NK-92 (cell line): ENCODE data around the gene MIS18BP1.
A peak's percentile ranks its signal among the peaks of the same experiment; 100 is the strongest.
"Not testable (repeated sequence)": the region's sequence is repeated elsewhere in the genome, so short reads cannot be mapped to it uniquely, and the experiment has no call there.

Experiments used
- DNase-seq: peaks from one replicate; lab custom pipeline; 2025; ENCODE audit not compliant: unreplicated experiment; lab: John Stamatoyannopoulos, UW

MIS18BP1 gene

DNA sequence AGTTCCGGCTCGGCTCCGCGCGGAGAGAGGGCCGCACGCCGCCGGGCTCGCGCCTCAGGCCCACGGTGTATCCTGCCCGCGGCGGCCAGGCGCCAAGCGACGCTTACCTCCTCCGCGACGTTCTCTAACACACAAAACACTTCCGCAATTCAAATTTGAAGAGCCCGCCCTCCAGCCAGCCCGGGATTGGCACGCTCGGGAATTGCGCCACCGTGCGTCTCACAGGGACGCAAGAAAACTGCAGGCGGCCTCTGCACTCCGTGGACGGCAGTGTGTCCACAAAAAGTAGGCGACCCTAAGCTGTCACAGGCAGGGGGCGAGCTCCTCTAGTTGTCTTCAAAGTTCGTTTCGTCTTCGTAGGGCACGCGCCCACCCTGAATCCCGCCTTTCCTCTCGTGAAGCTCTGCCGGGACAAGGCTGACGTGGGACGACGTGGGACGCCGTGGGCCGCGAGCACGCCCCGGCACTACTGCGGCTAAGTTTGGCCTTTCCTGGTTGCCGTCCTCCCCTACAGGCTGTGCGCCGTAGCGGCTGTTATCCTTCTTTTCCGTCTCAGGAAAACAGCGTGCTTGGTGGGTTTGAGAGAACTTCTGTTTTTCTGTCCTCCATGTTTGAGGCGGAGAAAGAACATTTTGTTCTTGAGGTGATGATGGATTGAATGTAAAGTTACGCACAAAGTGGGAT lies at the start of gene MIS18BP1:
Gene MIS18BP1, minus strand, starts transcription at position 133 of the 684 bp plus-strand sequence. CDS start 5,916 bp downstream, outside the sequence.
- peak; percentile 52 for DNase-seq

DNA sequence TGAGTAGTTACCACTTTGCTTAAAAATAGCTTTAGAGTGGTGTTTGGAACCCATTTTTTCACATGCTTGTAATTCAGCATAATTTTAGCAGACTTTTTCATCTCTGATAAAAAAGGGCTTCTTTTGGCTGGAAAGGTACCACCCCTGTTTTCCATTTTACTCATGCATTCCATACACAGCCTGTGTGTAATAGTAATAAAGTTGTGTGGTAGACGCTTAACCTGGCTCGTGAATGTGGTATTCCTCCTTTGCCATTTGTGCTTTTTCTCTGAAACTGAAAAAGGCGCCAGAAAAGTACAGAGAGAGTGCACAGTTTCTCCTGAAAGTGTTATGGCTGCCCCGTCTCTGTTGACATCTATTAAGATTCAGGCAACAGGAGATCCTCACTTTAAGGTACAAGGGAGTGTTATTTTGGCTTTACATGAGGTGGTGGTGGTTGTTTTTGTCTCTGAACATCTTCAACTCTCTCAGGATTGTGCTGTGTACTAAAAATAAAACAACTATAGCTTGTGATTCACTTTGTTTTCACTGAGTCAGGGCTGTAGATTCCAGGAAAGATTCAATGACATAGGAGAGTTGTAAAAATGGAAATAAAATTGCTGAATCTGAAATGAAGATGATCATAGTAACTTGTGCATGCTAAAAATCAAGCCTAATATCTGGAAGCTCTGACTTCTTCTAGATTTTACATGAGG lies 45.6 kb upstream of the MIS18BP1 start:
- DNase-seq, result no peak

DNA sequence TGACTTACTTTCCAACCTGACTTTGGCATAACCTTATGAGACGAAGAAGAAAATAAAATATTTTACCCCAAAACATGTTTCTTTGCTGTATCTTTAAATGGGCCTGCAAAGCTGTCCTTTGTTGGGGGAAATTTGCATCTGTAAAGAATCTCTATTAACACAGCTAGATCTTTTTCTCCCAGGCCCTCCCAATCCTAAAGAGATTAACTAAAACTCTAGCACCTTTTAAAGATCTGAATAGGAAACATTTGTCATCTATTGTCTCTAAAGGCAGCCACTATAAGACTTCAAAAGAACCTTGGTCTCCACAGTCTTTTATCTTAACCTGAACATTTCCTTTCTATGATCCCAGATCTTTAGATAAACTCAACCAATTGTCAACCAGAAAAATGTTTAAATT lies 41.8 kb upstream of the MIS18BP1 start:
- DNase-seq, result not testable (repeated sequence)

DNA sequence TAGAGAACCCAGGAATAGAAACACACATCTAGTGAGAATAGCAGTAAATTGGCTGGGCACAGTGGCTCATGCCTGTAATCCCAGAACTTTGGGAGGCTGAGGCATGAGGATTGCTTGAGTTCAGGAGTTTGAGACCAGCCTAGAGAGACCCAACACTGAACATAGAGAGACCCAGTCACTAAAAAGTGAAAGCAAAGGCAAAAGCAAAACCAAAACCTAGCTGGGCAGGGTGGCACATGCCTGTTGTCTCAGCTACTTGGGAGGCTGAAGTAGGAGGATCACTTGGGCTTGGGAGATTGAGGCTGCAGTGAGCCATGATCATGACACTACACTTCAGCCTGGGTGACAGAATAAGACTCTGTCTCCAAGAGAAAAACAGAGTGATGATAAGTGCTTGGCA lies 37.5 kb upstream of the MIS18BP1 start:
- DNase-seq, result no peak

DNA sequence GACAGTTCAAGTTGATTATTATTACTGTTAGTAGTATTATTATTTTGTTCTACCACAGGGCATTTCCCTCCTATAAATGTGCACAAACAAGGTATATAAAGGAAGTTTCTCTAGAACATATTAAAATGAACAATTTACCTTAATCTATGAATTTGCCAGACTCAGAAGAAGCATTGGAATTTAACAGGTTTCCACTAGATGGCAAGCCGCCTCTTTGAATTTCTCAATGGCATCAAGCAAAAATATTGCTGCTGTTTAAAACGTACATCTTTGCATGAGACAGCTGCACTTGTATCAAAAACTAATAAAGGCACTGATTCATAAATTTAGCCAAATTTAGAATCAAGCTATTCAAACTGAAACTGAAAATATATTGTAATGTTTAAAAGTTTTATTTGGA lies 34.6 kb upstream of the MIS18BP1 start:
- DNase-seq, result no peak

DNA sequence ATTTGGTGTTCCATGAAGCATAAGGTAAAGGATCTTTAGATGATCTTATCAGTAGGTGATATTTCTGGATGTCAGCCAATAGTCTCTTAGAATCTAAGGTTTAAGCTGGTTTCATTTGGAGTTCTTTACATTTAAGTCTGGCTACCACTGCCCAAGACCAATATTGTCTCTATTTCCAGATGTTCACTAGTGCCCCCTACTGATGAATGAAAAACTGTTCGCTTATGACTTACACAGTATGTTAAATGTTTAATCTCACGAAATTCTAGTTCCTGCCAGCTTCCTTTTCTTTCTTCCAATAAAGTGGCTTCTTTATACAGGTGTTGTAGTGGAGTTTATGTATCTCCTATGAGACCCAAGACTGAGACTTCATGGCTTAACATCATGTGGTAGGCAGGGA lies 31.8 kb upstream of the MIS18BP1 start:
- no peak for DNase-seq

DNA sequence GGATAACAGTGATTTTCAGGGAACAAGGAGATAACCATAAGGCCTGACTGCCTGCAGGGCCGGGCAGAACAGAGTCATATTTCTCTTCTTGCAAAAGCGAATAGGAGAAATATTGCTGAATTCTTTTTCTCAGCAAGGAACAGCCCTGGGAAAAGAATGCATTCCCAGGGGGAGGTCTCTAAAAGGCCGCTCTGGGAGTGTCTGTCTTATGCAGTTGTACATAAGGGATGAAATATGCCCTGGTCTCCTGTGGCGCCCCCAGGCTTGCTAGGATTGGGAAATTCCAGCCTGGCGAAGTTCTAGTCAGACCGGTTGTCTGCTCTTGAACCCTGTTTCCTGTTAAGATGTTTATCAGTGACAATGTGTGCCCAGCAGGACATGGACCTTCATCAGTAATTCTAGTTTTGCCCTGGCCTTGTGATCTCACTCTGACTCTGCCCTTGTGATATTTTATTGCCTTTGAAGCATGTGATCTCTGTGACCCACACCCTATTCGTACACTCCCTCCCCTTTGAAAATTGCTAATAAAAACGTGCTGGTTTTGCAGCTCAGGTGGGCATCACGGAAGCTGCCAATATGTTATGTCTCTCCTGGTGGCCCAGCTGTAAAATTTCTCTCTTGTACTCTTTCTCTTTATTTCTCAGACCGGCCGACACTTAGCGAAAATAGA lies 28.9 kb upstream of the MIS18BP1 start:
- DNase-seq, result not testable (repeated sequence)

DNA sequence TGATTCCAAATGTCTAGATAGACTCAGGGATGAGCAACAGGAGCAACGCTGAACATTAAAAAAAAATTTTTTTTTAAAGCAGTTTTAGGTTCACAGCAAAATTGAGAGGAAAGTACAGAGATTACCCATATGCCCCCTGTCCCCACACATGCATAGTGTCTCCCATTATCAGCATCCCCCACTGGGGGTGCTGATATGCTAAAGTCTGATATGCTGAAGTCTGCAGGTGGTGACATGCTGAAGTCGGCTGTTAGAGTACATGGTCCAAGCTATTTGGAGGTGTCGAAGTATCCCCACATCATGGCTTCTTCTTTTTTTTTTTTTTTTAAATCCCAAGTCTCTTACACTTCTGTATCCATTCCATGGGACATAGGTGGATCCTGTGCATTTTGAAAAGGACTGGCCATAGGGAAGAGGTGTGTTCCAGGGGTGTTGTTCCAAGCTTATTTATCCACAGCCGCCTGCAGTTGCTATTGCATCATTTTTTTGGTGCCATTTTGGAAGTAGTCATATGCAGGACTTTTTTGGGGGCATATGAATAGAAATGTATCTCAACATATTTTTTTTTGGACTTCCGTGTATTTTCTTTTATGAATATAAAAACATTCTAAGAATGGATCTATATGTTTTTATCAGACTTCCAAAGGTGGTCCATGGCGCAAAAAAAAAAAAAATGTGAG lies 19.0 kb upstream of the MIS18BP1 start:
- no peak for DNase-seq

DNA sequence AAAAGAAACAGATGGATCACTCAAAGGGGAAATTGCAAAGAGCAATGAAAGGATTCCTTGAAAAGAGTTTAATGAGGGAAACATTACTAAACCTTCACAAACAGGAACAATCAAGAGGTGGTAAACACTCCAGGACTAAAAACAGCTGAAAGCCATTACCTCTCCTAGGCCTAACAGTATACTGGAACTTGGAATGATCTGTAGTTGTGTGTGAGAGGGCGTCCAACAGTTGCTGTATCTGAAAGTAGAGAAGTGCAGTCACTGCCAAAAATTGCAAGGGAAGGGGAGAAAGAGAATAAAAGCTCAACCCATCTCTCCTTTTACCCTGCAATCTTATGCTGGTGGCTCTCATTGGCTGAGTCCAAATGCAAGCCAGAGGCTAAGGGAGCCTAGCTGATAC lies 17.0 kb upstream of the MIS18BP1 start:
- no peak for DNase-seq

DNA sequence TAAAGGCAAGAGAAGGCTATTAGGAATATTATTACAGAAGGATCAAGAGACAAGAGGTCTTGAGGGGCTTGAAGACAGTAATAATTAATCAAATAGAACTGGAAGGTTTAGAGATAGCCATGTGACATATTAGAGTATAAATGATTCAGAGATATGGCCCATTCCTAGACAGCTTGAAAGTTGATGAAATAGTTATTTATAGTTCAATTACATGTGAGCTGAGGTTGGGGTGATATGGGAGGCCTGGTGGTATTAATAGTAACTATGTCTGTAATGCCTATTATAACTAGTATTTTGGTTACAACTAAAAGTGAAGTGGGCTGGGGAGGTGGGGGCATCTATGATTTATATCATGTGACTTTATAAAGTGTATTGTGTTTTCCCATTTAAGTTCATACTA lies 14.1 kb upstream of the MIS18BP1 start:
- no peak for DNase-seq

DNA sequence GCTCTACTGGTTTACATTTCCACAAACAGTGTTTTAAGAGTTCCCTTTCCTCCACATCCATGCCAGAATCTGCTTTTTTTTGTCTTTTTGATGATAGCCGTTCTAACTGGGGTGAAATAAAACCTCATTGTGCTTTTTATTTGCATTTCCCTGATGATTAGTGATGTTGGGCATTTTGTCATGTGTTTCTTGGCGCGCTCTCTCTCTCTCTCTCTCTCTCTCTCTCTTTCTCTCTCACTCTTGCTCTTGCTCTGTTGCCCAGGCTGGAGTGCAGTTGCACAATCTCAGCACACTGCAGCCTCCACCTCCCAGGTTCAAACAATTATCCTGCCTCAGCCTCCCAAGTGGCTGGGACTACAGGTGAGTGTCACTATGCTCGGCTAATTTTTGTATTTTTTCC lies 9.6 kb upstream of the MIS18BP1 start:
- no peak for DNase-seq

DNA sequence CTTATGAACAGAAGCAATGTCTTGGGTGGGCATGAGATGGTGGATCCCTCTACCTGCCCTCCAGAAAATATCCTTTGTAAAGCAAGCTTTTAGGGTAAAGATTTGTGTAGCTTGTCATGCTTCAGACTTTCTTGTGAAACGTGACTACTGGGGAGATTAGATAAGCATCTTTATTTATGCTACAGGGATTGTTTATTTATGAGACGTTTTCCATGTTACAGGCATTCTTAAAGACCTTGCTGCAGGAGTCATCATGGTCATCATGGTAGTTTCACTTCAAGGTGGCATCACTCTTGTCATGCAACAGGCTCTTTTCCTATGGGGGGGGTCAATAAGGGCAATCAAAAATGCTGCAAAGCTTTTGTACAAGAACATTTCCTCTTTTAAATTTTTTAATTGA lies 8.2 kb upstream of the MIS18BP1 start:
- DNase-seq, result no peak

DNA sequence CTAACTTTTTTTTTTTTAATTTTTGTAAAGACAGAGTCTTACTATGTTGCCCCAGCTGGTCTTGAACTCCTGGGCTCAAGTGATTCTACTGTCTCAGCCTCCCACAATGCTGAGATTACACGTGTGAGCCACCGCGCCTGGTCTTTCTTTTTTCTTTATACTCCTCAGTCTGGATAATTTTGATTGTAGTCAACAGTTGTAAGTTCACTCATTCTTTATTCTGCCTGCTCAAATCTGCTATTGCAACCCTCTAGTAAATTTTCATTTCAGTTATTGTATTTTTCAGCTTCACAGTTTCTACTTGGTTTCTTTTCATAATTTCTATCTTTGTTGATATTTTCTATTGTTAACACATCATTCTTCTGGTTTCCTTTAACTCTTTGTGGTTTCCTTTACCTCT lies 5.8 kb upstream of the MIS18BP1 start:
- no peak for DNase-seq

DNA sequence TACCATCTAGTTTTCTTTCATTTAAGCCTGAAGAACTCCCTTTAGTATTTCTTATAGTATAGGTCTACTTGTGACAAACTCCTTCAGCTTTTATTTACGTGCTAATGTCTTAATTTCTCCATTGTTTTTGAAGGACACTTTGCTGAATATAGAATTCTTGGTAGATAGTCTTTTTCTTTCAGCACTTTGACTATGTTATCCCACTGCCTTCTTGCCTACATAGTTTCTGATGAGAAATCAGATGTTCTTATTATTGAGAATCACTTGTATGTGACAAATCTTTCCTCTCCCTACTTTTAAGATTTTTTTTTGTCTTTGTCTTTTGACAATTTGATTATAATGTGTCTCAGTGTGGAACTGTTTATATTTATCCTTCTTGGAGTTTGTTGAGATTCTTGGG lies 5.1 kb upstream of the MIS18BP1 start:
- no peak for DNase-seq

DNA sequence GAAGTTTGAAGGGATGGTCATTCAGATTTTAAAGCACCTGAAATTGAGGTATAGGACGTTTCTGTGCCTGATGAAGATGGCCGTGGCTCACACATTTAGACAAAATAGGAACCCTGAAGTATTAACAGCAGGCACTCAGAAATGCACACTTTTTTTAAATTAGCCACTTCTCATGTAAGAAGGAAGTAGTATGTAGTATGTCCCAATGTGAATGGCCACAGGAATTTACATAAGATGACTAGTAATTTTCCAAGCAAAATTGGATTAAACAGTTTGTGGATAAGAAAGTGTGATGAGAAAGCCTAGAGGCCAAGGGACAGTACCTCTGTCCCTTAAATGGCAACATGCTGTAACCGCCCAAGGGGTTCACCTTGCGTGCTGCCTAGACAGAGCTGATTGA lies 1.8 kb upstream of the MIS18BP1 start:
- DNase-seq, result no peak

DNA sequence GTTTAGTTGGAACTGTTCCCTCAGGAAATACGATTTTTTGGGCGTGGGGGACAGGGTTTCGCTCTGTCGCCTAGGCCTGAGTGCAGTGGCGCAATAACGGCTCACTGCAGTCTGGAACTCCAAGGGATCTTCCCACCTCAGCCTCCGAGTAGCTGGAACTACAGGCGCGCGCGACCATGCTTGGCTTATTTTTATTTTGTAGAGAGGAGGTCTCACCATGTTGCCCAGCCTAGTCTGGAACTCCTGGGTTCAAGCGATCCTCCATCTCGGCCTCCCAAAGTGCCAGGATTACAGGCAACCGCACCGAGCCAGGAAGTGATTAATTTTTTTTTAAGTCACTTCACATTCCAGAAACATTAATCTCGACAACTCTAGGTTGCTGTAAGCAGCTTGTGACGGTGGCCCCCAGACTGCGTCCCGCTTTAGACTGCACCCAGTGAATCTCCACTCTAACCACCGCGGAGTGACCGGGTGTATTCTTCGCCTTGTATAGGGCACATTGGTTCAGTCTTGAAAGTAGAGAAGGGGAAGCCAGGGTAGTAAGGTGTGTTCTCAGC lies 830 bp upstream of the MIS18BP1 start:
- no peak for DNase-seq

DNA sequence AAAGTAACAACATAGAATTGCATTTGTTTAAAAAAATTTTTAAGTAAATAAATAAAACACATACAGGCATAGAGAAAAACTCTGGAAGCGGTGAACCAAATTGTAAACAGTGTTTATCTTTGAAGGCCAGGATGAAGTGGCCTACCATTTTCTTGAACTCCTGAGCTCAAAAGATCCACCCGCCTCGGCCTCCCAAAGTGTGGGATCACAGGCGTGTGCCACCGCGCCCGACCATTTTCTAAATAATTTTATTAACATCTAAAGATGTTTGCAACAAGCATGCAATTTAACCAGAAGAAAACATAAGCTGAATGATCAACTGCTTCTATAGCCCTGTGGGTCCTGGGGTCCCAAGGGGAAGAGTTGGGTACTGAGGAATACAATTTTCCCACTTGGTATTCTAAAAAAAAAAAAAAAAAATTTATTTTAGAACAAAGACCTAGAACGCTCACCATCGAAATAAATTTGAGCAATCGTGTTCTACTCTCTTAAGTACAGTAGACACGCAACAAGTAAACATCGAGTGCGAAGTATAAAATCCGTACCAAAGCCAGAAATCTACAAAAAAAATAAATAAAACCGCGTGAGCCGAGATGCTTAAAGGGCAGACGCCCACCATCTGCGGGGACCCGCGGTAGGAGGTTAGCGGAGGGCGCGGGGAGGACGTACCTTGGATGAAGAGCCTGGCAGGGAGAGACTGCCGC lies 484 bp downstream of the MIS18BP1 start:
- DNase-seq, result no peak

DNA sequence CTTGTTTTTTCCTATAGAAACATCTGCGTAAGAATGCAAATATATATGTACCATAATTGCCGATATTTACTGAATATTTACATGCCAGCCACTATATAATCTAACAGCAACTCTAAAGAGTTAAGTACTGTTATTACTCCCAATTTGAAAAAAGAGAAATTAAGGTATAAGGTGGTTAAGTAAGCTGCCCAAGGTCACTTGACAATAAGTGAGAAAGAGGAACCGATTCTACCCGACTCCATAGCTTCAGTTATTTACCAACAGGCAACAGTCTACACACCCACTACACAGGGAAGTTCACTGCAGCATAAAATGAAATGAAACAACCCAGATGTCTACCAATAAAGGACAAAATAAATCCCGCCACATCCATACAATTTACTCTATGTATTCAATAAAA lies 1.1 kb downstream of the MIS18BP1 start:
- DNase-seq, result no peak

DNA sequence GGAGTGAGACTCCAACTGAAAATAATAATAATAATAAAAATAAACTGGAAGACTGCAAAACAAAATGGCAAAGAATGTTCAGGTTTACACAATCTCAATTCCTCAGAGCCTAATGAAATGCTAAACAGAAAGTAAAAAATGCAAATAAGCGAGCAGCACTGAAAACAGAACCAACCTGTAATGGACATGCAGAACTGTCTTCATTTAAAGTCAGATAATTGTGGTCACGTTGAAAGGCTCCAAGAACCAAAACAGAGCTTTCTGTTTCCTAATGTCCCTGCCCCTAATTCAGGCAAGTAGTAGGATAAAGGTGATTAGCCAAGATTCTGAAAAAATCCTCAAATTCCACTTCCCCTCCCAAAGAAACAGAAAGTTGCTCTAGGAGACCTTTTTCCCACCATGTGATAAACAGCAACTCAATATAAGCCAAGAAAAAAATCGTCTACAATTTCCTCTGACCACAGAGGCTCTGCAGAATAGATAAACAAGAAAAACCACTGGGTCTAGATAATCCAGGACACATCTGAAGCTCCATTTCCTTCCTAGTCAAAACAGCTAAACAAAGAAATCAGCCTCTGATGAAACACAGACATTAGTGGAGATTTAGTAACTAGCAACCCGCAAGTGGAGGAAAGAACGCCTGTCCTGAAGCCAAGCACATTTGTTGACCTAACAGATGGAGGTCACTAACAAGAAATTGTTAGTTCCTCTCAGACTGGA lies 3.0 kb downstream of the MIS18BP1 start:
- DNase-seq, result no peak

DNA sequence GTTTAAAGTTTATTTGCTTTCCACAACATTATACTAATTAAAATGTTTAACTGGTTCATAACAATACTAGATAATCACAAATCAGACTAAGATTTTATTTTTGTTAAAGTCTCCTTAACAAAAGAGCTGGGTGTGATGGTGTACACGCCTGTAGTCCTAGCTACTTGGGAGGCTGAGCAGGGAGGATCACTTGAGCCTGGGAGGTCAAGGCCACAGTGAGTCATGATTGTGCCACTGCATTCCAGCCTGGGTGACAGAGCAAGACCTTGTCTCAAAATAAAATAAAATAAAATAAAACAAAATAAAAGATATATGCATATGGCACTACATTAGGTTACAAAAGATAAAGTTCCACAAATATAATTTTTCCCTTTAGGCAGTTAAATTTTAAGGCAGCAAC lies 5.6 kb downstream of the MIS18BP1 start:
- no peak for DNase-seq
